Measurements from ENCODE around the gene PIP5K1B.

DNA sequence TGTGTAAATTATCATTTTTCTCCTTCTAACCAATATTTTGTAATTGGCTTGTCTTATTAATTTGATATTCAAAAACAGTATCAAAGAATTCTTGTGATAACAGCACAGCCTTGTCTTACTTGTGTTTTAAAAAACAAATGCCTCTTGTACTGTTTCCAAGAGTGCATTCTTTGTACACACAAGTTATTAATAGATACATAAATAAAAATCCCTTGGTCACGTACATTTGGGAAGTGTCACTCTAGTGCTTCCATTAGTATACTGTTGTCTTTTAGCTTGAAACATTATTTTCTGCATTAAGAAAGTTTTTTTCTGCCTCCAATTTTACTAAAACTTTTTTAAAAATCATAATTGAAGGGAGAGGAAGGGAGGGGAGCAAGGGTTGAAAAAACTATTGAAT lies 133.2 kb downstream of the PIP5K1B start:
- TF ChIP-seq POLR2A (IDR thresholded peaks at IDR 0.05) (no peak), POLR2AphosphoS5 (IDR thresholded peaks at IDR 0.05) (no peak)
